GM19193 (cell line): ENCODE measurements around the gene SZRD1.

Source experiments
- POLR2A ChIP-seq: IDR thresholded peaks from 4 replicates; pipeline ENCODE4 v1.6.1; 2011; ENCODE audit not compliant: insufficient read depth, insufficient read length; ENCODE audit errors: extremely low read depth

The SZRD1 gene

GRCh38 chr1:16440470-16441281 lies 73.6 kb downstream of the SZRD1 start, which contains the start of gene NECAP2:
Gene NECAP2, plus strand, starts transcription at chr1:16440724. Its CDS starts 38 bp downstream, at chr1:16440762.
- peak; percentile 94 for TF ChIP-seq POLR2A

- no peak for TF ChIP-seq POLR2A
Measured at GRCh38 chr1:16441282-16441665, 74.2 kb downstream of the SZRD1 start.

- no peak for TF ChIP-seq POLR2A
Measured at GRCh38 chr1:16442265-16442664, 75.2 kb downstream of the SZRD1 start.

GRCh38 chr1:16442941-16443340 lies 75.9 kb downstream of the SZRD1 start:
- TF ChIP-seq POLR2A = no peak

GRCh38 chr1:16443975-16444770 lies 77.1 kb downstream of the SZRD1 start:
- TF ChIP-seq POLR2A = no peak

- TF ChIP-seq POLR2A = no peak
Measured at GRCh38 chr1:16445052-16445451, 78.0 kb downstream of the SZRD1 start.

GRCh38 chr1:16446116-16446515 lies 79.1 kb downstream of the SZRD1 start:
- no peak for TF ChIP-seq POLR2A

GRCh38 chr1:16447641-16448040 lies 80.6 kb downstream of the SZRD1 start:
- TF ChIP-seq POLR2A = no peak
